Urinary bladder (tissue), 4 donors: ENCODE results near the gene GLIPR2. TPM values are rescaled to one million over a fixed set of nuclear protein-coding genes. Genes with fewer than 3 reads are reported as not detected.
"Not testable (repeated sequence)": the region's sequence is repeated elsewhere in the genome, so short reads cannot be mapped to it uniquely, and the experiment has no call there.

Experiments used
- DNase-seq: peaks from one replicate; pipeline ENCODE4 v3.0.0-alpha.2; 2015; ENCODE audit errors: extremely low spot score
- H3K27ac ChIP-seq: one replicate; pipeline ENCODE4 v1.5.1; 2013; ENCODE audit warnings: low read depth, mild to moderate bottlenecking, moderate library complexity
- H3K36me3 ChIP-seq: one replicate; pipeline ENCODE4 v1.6.1; 2013; ENCODE audit warnings: mild to moderate bottlenecking, moderate library complexity; ENCODE audit not compliant: insufficient read depth
- H3K4me1 ChIP-seq: one replicate; pipeline ENCODE4 v1.6.1; 2013; ENCODE audit warnings: mild to moderate bottlenecking, moderate library complexity; ENCODE audit not compliant: insufficient read depth
- H3K4me3 ChIP-seq: one replicate; pipeline ENCODE4 v1.5.1; 2013; ENCODE audit warnings: low read depth, low read length
- WGBS: extraction: QIAGEN DNeasy Blood & Tissue Kit; methylation state at CpG from one replicate; pipeline ENCODE4 v1.1.7; 2013; 5-methylcytosine and 5-hydroxymethylcytosine counted together
- polyA plus RNA-seq: library from polyadenylated mRNA; stranded (reverse); fragments of 200-250 nt; gene quantifications from one replicate; pipeline ENCODE4 v1.2.3, GENCODE V29; 2013
- total RNA-seq: library from RNA; depleted of rRNA; stranded (reverse); fragments of >200 nt; gene quantifications from one replicate; pipeline ENCODE4 v1.2.3, GENCODE V29; 2014
- donor health status: healthy with polysubstance abuse.
- donor health status: healthy.

The GLIPR2 gene
- total and polyA plus RNA-seq, 2 donors, result 54.9 to 74.7 TPM

GRCh38 chr9:36169166-36169565 lies 32.6 kb downstream of the GLIPR2 start, which contains the start of gene CCIN:
CCIN (plus strand) TSS chr9:36169388; CDS start chr9:36169503, 115 bp downstream.
- whole genome bisulfite sequencing, result 89% methylated on average over 6 of the region's 6 CpGs
- no peaks in the 10 kb centered on the region for H3K36me3 ChIP-seq
- DNase-seq, result no peak

GRCh38 chr9:36169708-36170107 lies 33.2 kb downstream of the GLIPR2 start:
- H3K4me3 ChIP-seq, result no peak overlapping the region
- H3K36me3 ChIP-seq, result no peaks in the 10 kb centered on the region
- 94% methylated on average over 17 of the region's 17 CpGs for WGBS
- H3K4me1 ChIP-seq, result no peaks in the 10 kb centered on the region
- DNase-seq, result no peak
- no peak overlapping the region for H3K27ac ChIP-seq

More at GRCh38 chr9:36169166-36169565, 32.6 kb downstream of the GLIPR2 start, which contains the start of gene CCIN:
- Histone ChIP-seq H3K27ac (no peak within 1 kb of the TSS), H3K4me1 (no peaks in the 10 kb centered on the region), H3K4me3 (no peak within 1 kb of the TSS)

GRCh38 chr9:36170531-36170930 lies 34.0 kb downstream of the GLIPR2 start:
- no peaks in the 10 kb centered on the region for H3K4me1 ChIP-seq
- DNase-seq, result no peak
- whole genome bisulfite sequencing, result 96% methylated on average over 13 of the region's 13 CpGs
- H3K36me3 ChIP-seq, result no peaks in the 10 kb centered on the region
- H3K4me3 ChIP-seq, result no peak overlapping the region
- no peak overlapping the region for H3K27ac ChIP-seq

- WGBS, result 93% methylated on average over 2 of the region's 2 CpGs
- no peak for DNase-seq
- H3K4me1 ChIP-seq, result no peaks in the 10 kb centered on the region
- no peaks in the 10 kb centered on the region for H3K36me3 ChIP-seq
- H3K27ac ChIP-seq, result no peak overlapping the region
- no peak overlapping the region for H3K4me3 ChIP-seq
These were observed 37.3 kb downstream of the GLIPR2 start for GRCh38 chr9:36173861-36174260.

- Histone ChIP-seq H3K4me3 (no peak overlapping the region), H3K4me1 (no peaks in the 10 kb centered on the region), H3K27ac (no peak overlapping the region), H3K36me3 (no peaks in the 10 kb centered on the region)
- WGBS, result 73% methylated on average over 7 of the region's 7 CpGs
- no peak for DNase-seq
These were observed 37.7 kb downstream of the GLIPR2 start for GRCh38 chr9:36174271-36174670.

- Histone ChIP-seq H3K36me3 (no peaks in the 10 kb centered on the region), H3K4me3 (no peak overlapping the region), H3K27ac (no peak overlapping the region), H3K4me1 (no peaks in the 10 kb centered on the region)
- 74% methylated on average over 3 of the region's 3 CpGs for WGBS
- DNase-seq, result no peak
These were observed 38.2 kb downstream of the GLIPR2 start for GRCh38 chr9:36174731-36175130.

- not testable (repeated sequence) for H3K27ac ChIP-seq, H3K36me3 ChIP-seq, DNase-seq, H3K4me1 ChIP-seq, H3K4me3 ChIP-seq
- 86% methylated on average over 3 of the region's 3 CpGs for WGBS
These were observed 38.7 kb downstream of the GLIPR2 start for GRCh38 chr9:36175209-36175608.

- not testable (repeated sequence) for H3K4me1 ChIP-seq, H3K27ac ChIP-seq, H3K36me3 ChIP-seq, DNase-seq, H3K4me3 ChIP-seq
- 97% methylated on average over 10 of the region's 10 CpGs for WGBS
These were observed 40.0 kb downstream of the GLIPR2 start for GRCh38 chr9:36176496-36176895.

- H3K36me3 ChIP-seq, result no peaks in the 10 kb centered on the region
- H3K27ac ChIP-seq, result no peak overlapping the region
- 67% methylated on average over 4 of the region's 4 CpGs for WGBS
- DNase-seq, result no peak
- H3K4me1 ChIP-seq, result no peaks in the 10 kb centered on the region
- no peak overlapping the region for H3K4me3 ChIP-seq
These were observed 41.0 kb downstream of the GLIPR2 start for GRCh38 chr9:36177571-36177970.

- H3K27ac ChIP-seq, H3K4me1 ChIP-seq, H3K4me3 ChIP-seq, DNase-seq, H3K36me3 ChIP-seq: not testable (repeated sequence)
- 88% methylated on average over 6 of the region's 6 CpGs for WGBS
These were observed 43.7 kb downstream of the GLIPR2 start for GRCh38 chr9:36180243-36180642.

- no peaks in the 10 kb centered on the region for H3K36me3 ChIP-seq
- no peak overlapping the region for H3K4me3 ChIP-seq
- no peak overlapping the region for H3K27ac ChIP-seq
- peaks cover 2% of the 10 kb centered on the region for H3K4me1 ChIP-seq
- no peak for DNase-seq
These were observed 50.9 kb downstream of the GLIPR2 start for GRCh38 chr9:36187414-36187813.

- H3K36me3 ChIP-seq, result no peaks in the 10 kb centered on the region
- no peak for DNase-seq
- H3K27ac ChIP-seq, result no peak overlapping the region
- peaks cover 2% of the 10 kb centered on the region for H3K4me1 ChIP-seq
- 87% methylated on average over 5 of the region's 5 CpGs for WGBS
- no peak overlapping the region for H3K4me3 ChIP-seq
These were observed 51.7 kb downstream of the GLIPR2 start for GRCh38 chr9:36188212-36188611.

- peaks cover 2% of the 10 kb centered on the region for H3K4me1 ChIP-seq
- H3K27ac ChIP-seq, result no peak overlapping the region
- WGBS, result 6% methylated on average over 9 of the region's 9 CpGs
- DNase-seq, result no peak
- H3K36me3 ChIP-seq, result no peaks in the 10 kb centered on the region
- peak overlapping the region; percentile 94 for H3K4me3 ChIP-seq
These were observed 53.4 kb downstream of the GLIPR2 start for GRCh38 chr9:36189976-36190375.

- WGBS, result under 1% methylated on average over 68 of the region's 68 CpGs
- peaks cover 2% of the 10 kb centered on the region for H3K4me1 ChIP-seq
These were observed 54.1 kb downstream of the GLIPR2 start, which contains the start of gene CLTA for GRCh38 chr9:36190388-36191289. CLTA (plus strand) TSS chr9:36190921; CDS start chr9:36191057, 136 bp downstream.

More at GRCh38 chr9:36190388-36191289, 54.1 kb downstream of the GLIPR2 start, which contains the start of gene CLTA:
- peak within 1 kb of the TSS; percentile 86 for H3K27ac ChIP-seq
- H3K4me3 ChIP-seq, result peak within 1 kb of the TSS; percentile 94
- no peaks in the 10 kb centered on the region for H3K36me3 ChIP-seq
- peak; percentile 98 for DNase-seq
